GM12878 (cell line): Measurements from ENCODE around the gene DHCR7. TPM values are rescaled to one million over a fixed set of nuclear protein-coding genes. Genes with fewer than 3 reads are reported as not detected.

Experiments
- ATAC-seq: fragments of 200-7000 bp; cut with Tn5 transposase; 3 replicates; pipeline ENCODE4 v1.9.1; 2020; ENCODE audit warnings: mild to moderate bottlenecking, moderate library complexity
- BruUV-seq: library from RNA; stranded (reverse); fragments of 400-500 nt; replicated peaks from 2 replicates; lab custom pipeline; 2021; lab: Mats Ljungman, UMichigan
- CTCF ChIA-PET: fragments of 300-600 bp; sonication (Branson Sonifier 250); formaldehyde crosslinking; extraction: SDS; loops from one replicate; lab custom pipeline; 2021; ENCODE audit warnings: inconsistent platforms; lab: Yijun Ruan, JAX
- POLR2A ChIA-PET: fragments of 350-600 bp; formaldehyde crosslinking; extraction: SDS; loops from one replicate; lab custom pipeline; 2021; ENCODE audit warnings: inconsistent platforms; lab: Charles Lee
- RAD21 ChIA-PET: fragments of 300-600 bp; sonication (Branson Sonifier 250); formaldehyde crosslinking; loops from one replicate; lab custom pipeline; 2023; ENCODE audit warnings: antibody characterized with exemption; ENCODE audit not compliant: unreplicated experiment; lab: Charles Lee
- SMC1A ChIA-PET: fragments of 300-600 bp; sonication (Branson Sonifier 250); formaldehyde crosslinking; loops from one replicate; lab custom pipeline; 2023; ENCODE audit not compliant: unreplicated experiment, uncharacterized antibody; lab: Charles Lee
- DNase-seq: peaks from one replicate; pipeline ENCODE4 v3.0.0-alpha.2; 2011; ENCODE audit warnings: low read depth, low spot score
- FAIRE-seq: peaks from 3 replicates; lab custom pipeline; 2011; peaks lifted over from hg19 to GRCh38; lab: Jason Lieb, UNC
- H2AFZ ChIP-seq: 2 replicates; pipeline ENCODE4 v1.6.0; 2011; ENCODE audit warnings: low read depth, low read length, control low read depth; ENCODE audit not compliant: control insufficient read depth
- H3K27ac ChIP-seq: 2 replicates; pipeline ENCODE4 v1.5.1; 2011; ENCODE audit warnings: control low read depth; ENCODE audit not compliant: control insufficient read depth, insufficient read depth
- H3K27me3 ChIP-seq, 2 experiments: replicated peaks in 1 of 2; 2 replicates each; pipeline versions ENCODE4 v1.6.0 to v1.6.1; 2011; ENCODE audit warnings: low read length in 1 of 2; ENCODE audit not compliant: control insufficient read depth in 2 of 2, insufficient read depth in 2 of 2
- H3K36me3 ChIP-seq, 2 experiments: 2 replicates each; pipeline ENCODE4 v1.5.1; 2011; ENCODE audit warnings: low read length in 1 of 2; ENCODE audit not compliant: control insufficient read depth in 2 of 2, insufficient read depth in 2 of 2
- H3K4me1 ChIP-seq: 2 replicates; pipeline ENCODE4 v1.6.1; 2011; ENCODE audit warnings: mild to moderate bottlenecking, low read length, moderate library complexity, mixed read lengths; ENCODE audit not compliant: control insufficient read depth, insufficient read depth
- H3K4me2 ChIP-seq: 2 replicates; pipeline ENCODE4 v1.6.0; 2011; ENCODE audit warnings: control low read depth; ENCODE audit not compliant: control insufficient read depth, insufficient read depth
- H3K4me3 ChIP-seq: fragments of 200-600 bp; sonication (generic); 2 replicates; pipeline ENCODE4 v1.5.1; 2016
- H3K79me2 ChIP-seq: 2 replicates; pipeline ENCODE4 v1.6.0; 2011; ENCODE audit warnings: low read length; ENCODE audit not compliant: control insufficient read depth, insufficient read depth
- H3K9ac ChIP-seq: 2 replicates; pipeline ENCODE4 v1.8.0; 2011; ENCODE audit warnings: low read length, control low read depth, mixed read lengths; ENCODE audit not compliant: control insufficient read depth, insufficient read depth
- H3K9me3 ChIP-seq: replicated peaks from 3 replicates; pipeline ENCODE4 v1.5.1; 2011; ENCODE audit warnings: mild to moderate bottlenecking, low read length; ENCODE audit not compliant: control insufficient read depth, insufficient read depth
- H4K20me1 ChIP-seq: 2 replicates; pipeline ENCODE4 v1.6.0; 2011; ENCODE audit not compliant: control insufficient read depth, insufficient read depth
- CBFB ChIP-seq: IDR thresholded peaks from 2 replicates; pipeline ENCODE4 v1.6.1; 2016; ENCODE audit warnings: antibody characterized with exemption, low read depth
- CBX5 ChIP-seq: sonication (generic); IDR thresholded peaks from 2 replicates; pipeline ENCODE4 v1.6.1; 2016; ENCODE audit warnings: low read depth, moderate library complexity, mild to moderate bottlenecking, inconsistent platforms
- EED ChIP-seq: sonication (generic); IDR thresholded peaks from 2 replicates; pipeline ENCODE4 v1.6.1; 2016; ENCODE audit warnings: antibody characterized with exemption, low read depth
- FOS ChIP-seq: IDR thresholded peaks from 3 replicates; pipeline ENCODE4 v1.6.1; 2011; ENCODE audit warnings: borderline replicate concordance; ENCODE audit not compliant: insufficient read length; ENCODE audit errors: extremely low read depth
- GABPA ChIP-seq: IDR thresholded peaks from 2 replicates; pipeline ENCODE4 v1.6.1; 2014; ENCODE audit warnings: antibody characterized with exemption, low read depth, mild to moderate bottlenecking, inconsistent platforms
- IKZF2 ChIP-seq, 2 experiments: fragments of 450-650 bp; IDR thresholded peaks; 2 replicates each; pipeline ENCODE4 v1.6.1; 2017; ENCODE audit warnings: mild to moderate bottlenecking in 2 of 2, moderate library complexity in 2 of 2
- MEF2A ChIP-seq: IDR thresholded peaks from 2 replicates; pipeline ENCODE4 v1.6.1; 2011; ENCODE audit warnings: low read depth, mild to moderate bottlenecking, low read length, moderate library complexity; ENCODE audit not compliant: insufficient read depth
- MEF2B ChIP-seq: fragments of 450-650 bp; IDR thresholded peaks from 2 replicates; pipeline ENCODE4 v1.6.1; 2018; ENCODE audit warnings: mild to moderate bottlenecking, moderate library complexity; ENCODE audit not compliant: partially characterized antibody, poor library complexity, severe bottlenecking
- MXI1 ChIP-seq: fragments of 150-350 bp; IDR thresholded peaks from 2 replicates; pipeline ENCODE4 v1.6.1; 2011; ENCODE audit warnings: low read depth, mild to moderate bottlenecking, inconsistent platforms, low read length, improper control_type of control experiment
- NFXL1 ChIP-seq: fragments of 450-650 bp; IDR thresholded peaks from 2 replicates; pipeline ENCODE4 v1.6.1; 2017; ENCODE audit warnings: antibody characterized with exemption, mild to moderate bottlenecking, borderline replicate concordance
- RB1 ChIP-seq: fragments of 450-650 bp; formaldehyde crosslinking; IDR thresholded peaks from 2 replicates; pipeline ENCODE4 v1.6.1; 2017; ENCODE audit warnings: mild to moderate bottlenecking, borderline replicate concordance
- RUNX3 ChIP-seq: IDR thresholded peaks from 2 replicates; pipeline ENCODE4 v1.6.1; 2012; ENCODE audit warnings: low read length, inconsistent platforms
- SIX5 ChIP-seq: IDR thresholded peaks from 2 replicates; pipeline ENCODE4 v1.6.1; 2011; ENCODE audit warnings: mild to moderate bottlenecking, low read depth, low read length, moderate library complexity; ENCODE audit not compliant: severe bottlenecking
- SMAD5 ChIP-seq: IDR thresholded peaks from 2 replicates; pipeline ENCODE4 v1.6.1; 2016; ENCODE audit warnings: antibody characterized with exemption, low read depth
- SMARCA5 ChIP-seq: fragments of 450-650 bp; IDR thresholded peaks from 2 replicates; pipeline ENCODE4 v1.6.1; 2017; ENCODE audit warnings: mild to moderate bottlenecking
- SREBF1 ChIP-seq: IDR thresholded peaks from 2 replicates; pipeline ENCODE4 v1.6.1; 2012; ENCODE audit warnings: mild to moderate bottlenecking, low read length
- ZNF622 ChIP-seq: fragments of 450-650 bp; IDR thresholded peaks from 2 replicates; pipeline ENCODE4 v1.6.1; 2017; ENCODE audit warnings: mild to moderate bottlenecking, inconsistent platforms
- WGBS: methylation state at CpG from one replicate; pipeline ENCODE4 v1.1.6; 2016; ENCODE audit warnings: low lambda C conversion rate; ENCODE audit not compliant: insufficient replicate concordance, insufficient coverage; ENCODE audit errors: missing lambda C conversion rate; 5-methylcytosine and 5-hydroxymethylcytosine counted together
- in situ Hi-C: fragments of 300-500 bp; cut with MboI; formaldehyde crosslinking; loops from 9 replicates; pipeline ENCODE4 v1.14.3; 2018; ENCODE audit warnings: mixed read lengths
- intact Hi-C: fragments of 100-400 bp; cut with micrococcal nuclease; formaldehyde crosslinking; loops from one replicate; pipeline ENCODE4 v1.14.2; 2022; ENCODE audit not compliant: unreplicated experiment
- polyA plus RNA-seq, 11 experiments: library from polyadenylated mRNA; depleted of rRNA in 4 of 11; unstranded in 6 of 11; stranded (reverse) in 5 of 11; fragments of >200 nt; fragmentation: Nextera tagmentation in 4 of 11; fragmentation: Illumina TruSeq in 1 of 11; extraction: Ambion mirVana in 4 of 11; extraction: Trizol in 1 of 11; gene quantifications; 1 replicate in 1 of 11; 2 replicates in 10 of 11; pipeline versions ENCODE4 v1.2.1 to v1.2.3, GENCODE V29; 2011 to 2016; ENCODE audit warnings: inconsistent platforms in 2 of 11, missing spikeins in 2 of 11, low read depth in 1 of 11
- total RNA-seq, 4 experiments: library from RNA; depleted of rRNA in 3 of 4; stranded (reverse); fragments of >200 nt in 3 of 4; fragmentation: Illumina TruSeq in 1 of 4; extraction: Trizol in 1 of 4; gene quantifications; 2 replicates each; pipeline versions ENCODE4 v1.2.1 to v1.2.3, GENCODE V29; 2013 to 2021
- TF ChIP-seq, protein P1 (sequence below): IDR thresholded peaks from 2 replicates; pipeline ENCODE4 v1.6.1; 2012; ENCODE audit warnings: low read depth, low read length, improper control_type of control experiment
- TF ChIP-seq, protein P2 (sequence below): IDR thresholded peaks from 2 replicates; pipeline ENCODE4 v1.6.1; 2012; ENCODE audit warnings: improper control_type of control experiment, low read depth, low read length; ENCODE audit not compliant: insufficient replicate concordance

The DHCR7 gene
- total and polyA plus RNA-seq, 10 of the 15 experiments (the other 5 are each of a cell fraction or from before 2014, with no cell fraction given): 4.2 to 115 (median 57.8) TPM

DNA sequence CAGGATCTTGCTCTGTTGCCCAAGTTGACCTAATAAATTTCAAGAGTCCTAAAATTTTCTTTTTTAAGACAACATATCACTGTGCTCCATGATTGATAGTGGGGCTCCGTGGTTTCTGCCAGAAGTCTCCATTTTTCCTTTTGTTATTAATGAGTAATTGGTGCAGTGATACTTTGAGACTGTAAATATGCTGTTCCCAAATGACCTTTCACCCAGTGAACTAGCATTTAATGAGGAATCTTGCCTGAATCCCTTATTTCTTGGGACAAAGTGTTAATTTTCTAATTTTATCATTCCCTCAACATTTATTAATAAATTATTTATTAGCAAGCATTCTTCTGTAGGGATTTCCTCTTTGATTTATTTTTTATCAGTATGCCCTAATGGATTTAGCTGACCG lies 2.3 kb upstream of the DHCR7 start:
- ChIA-PET RAD21 (no interaction called here), CTCF (interaction anchor here (1.0 kb wide), 1 partner anchor 11 kb away, joined by 3 read pairs; no protein-coding TSS in a partner anchor), SMC1A (interaction anchor here (1.3 kb wide), 1 partner anchor 39 kb away, joined by 3 read pairs; no protein-coding TSS in a partner anchor), POLR2A (interaction anchor here (2.2 kb wide), 1 partner anchor 38 kb away, joined by 6 read pairs; no protein-coding TSS in a partner anchor)
- no peak for TF ChIP-seq MEF2B
- TF ChIP-seq MXI1: no peak
- no peak for TF ChIP-seq NFXL1
- TF ChIP-seq ZNF622: no peak
- TF ChIP-seq RB1: no peak
- TF ChIP-seq GABPA: no peak
- TF ChIP-seq SMAD5: no peak
- TF ChIP-seq, protein P1, sequence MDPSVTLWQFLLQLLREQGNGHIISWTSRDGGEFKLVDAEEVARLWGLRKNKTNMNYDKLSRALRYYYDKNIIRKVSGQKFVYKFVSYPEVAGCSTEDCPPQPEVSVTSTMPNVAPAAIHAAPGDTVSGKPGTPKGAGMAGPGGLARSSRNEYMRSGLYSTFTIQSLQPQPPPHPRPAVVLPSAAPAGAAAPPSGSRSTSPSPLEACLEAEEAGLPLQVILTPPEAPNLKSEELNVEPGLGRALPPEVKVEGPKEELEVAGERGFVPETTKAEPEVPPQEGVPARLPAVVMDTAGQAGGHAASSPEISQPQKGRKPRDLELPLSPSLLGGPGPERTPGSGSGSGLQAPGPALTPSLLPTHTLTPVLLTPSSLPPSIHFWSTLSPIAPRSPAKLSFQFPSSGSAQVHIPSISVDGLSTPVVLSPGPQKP: no peak
- TF ChIP-seq SREBF1: no peak
- TF ChIP-seq MEF2A: no peak
- no peak for TF ChIP-seq CBX5
- TF ChIP-seq CBFB: no peak
- TF ChIP-seq SMARCA5: no peak
- TF ChIP-seq RUNX3: no peak
- TF ChIP-seq FOS: no peak
- TF ChIP-seq, protein P2, sequence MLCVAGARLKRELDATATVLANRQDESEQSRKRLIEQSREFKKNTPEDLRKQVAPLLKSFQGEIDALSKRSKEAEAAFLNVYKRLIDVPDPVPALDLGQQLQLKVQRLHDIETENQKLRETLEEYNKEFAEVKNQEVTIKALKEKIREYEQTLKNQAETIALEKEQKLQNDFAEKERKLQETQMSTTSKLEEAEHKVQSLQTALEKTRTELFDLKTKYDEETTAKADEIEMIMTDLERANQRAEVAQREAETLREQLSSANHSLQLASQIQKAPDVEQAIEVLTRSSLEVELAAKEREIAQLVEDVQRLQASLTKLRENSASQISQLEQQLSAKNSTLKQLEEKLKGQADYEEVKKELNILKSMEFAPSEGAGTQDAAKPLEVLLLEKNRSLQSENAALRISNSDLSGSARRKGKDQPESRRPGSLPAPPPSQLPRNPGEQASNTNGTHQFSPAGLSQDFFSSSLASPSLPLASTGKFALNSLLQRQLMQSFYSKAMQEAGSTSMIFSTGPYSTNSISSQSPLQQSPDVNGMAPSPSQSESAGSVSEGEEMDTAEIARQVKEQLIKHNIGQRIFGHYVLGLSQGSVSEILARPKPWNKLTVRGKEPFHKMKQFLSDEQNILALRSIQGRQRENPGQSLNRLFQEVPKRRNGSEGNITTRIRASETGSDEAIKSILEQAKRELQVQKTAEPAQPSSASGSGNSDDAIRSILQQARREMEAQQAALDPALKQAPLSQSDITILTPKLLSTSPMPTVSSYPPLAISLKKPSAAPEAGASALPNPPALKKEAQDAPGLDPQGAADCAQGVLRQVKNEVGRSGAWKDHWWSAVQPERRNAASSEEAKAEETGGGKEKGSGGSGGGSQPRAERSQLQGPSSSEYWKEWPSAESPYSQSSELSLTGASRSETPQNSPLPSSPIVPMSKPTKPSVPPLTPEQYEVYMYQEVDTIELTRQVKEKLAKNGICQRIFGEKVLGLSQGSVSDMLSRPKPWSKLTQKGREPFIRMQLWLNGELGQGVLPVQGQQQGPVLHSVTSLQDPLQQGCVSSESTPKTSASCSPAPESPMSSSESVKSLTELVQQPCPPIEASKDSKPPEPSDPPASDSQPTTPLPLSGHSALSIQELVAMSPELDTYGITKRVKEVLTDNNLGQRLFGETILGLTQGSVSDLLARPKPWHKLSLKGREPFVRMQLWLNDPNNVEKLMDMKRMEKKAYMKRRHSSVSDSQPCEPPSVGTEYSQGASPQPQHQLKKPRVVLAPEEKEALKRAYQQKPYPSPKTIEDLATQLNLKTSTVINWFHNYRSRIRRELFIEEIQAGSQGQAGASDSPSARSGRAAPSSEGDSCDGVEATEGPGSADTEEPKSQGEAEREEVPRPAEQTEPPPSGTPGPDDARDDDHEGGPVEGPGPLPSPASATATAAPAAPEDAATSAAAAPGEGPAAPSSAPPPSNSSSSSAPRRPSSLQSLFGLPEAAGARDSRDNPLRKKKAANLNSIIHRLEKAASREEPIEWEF: no peak
- no peak for TF ChIP-seq SIX5
- TF ChIP-seq EED: no peak
- no peak for TF ChIP-seq IKZF2 (IDR thresholded peaks at IDR 0.05)
- Histone ChIP-seq H3K4me2 (no peak overlapping the region), H3K79me2 (peaks cover 57% of the 10 kb centered on the region), H3K36me3 (peaks cover 0 to 7% of the 10 kb centered on the region in 2 experiments; a peak in 2 of 4 replicates), H2AFZ (no peak overlapping the region), H3K27ac (no peak overlapping the region), H3K4me1 (peaks cover 9% of the 10 kb centered on the region; the same call in 1 of the 2 replicates), H3K4me3 (no peak overlapping the region), H3K9me3 (peaks cover 2% of the 10 kb centered on the region; the same call in 2 of the 3 replicates), H3K27me3 (no peaks in the 10 kb centered on the region), H3K9ac (no peak overlapping the region; the same call in 1 of the 2 replicates), H4K20me1 (no peaks in the 10 kb centered on the region)
- intact Hi-C loops (loop anchor here (2.0 kb wide), 1 partner anchor 78 kb away; no protein-coding TSS in a partner anchor), in situ Hi-C loops (no loop called here)
- no TSS peak for BruUV-seq
- WGBS: 90% methylated on average over 2 of the region's 2 CpGs
- DNase-seq: no peak
- no peak for FAIRE-seq
- no peak for ATAC-seq
